Uterus (tissue), 4 donors: Measurements from ENCODE around the gene KDM8. TPM values are rescaled to one million over a fixed set of nuclear protein-coding genes. Genes with fewer than 3 reads are reported as not detected.
"Not testable (repeated sequence)": the region's sequence is repeated elsewhere in the genome, so short reads cannot be mapped to it uniquely, and the experiment has no call there.

ENCODE experiments used
- DNase-seq, 2 donors: peaks; one replicate each; pipeline ENCODE4 v3.0.0-alpha.2; 2019 to 2020
- H3K27ac ChIP-seq, 2 donors: fragments of 200-600 bp; sonication (generic); 1 replicate in 1 of 2; 2 replicates in 1 of 2; pipeline ENCODE4 v1.5.1; 2016 to 2018
- H3K27me3 ChIP-seq, 2 donors: fragments of 200-600 bp; sonication (generic); one replicate each; pipeline ENCODE4 v1.5.1; 2018 to 2019; ENCODE audit warnings: control low read depth in 1 of 2
- H3K36me3 ChIP-seq, 2 donors: fragments of 200-600 bp; sonication (generic); one replicate each; pipeline ENCODE4 v1.5.1; 2019; ENCODE audit warnings: control low read depth in 1 of 2
- H3K4me1 ChIP-seq, 2 donors: fragments of 200-600 bp; sonication (generic); one replicate each; pipeline ENCODE4 v1.5.1; 2018 to 2019; ENCODE audit warnings: control low read depth in 1 of 2
- H3K4me3 ChIP-seq, 2 donors: fragments of 200-600 bp; sonication (generic); 1 replicate in 1 of 2; 2 replicates in 1 of 2; pipeline ENCODE4 v1.5.1; 2018 to 2019; ENCODE audit warnings: mild to moderate bottlenecking in 1 of 2
- H3K9me3 ChIP-seq, 2 donors: fragments of 200-600 bp; sonication (generic); one replicate each; pipeline ENCODE4 v1.5.1; 2019; ENCODE audit warnings: control low read depth in 1 of 2
- CTCF ChIP-seq, 4 experiments: fragments of 200-600 bp in 2 of 4; fragments of 450-650 bp in 2 of 4; sonication (generic) in 2 of 4; IDR thresholded peaks; one replicate each; pipeline ENCODE4 v1.5.1; 2016 to 2019; ENCODE audit warnings: antibody characterized with exemption in 4 of 4, mild to moderate bottlenecking in 2 of 4, moderate library complexity in 1 of 4
- POLR2A ChIP-seq, 2 donors: fragments of 450-650 bp; IDR thresholded peaks; one replicate each; pipeline ENCODE4 v1.6.1; 2016; ENCODE audit warnings: antibody characterized with exemption in 2 of 2, mild to moderate bottlenecking in 1 of 2, moderate library complexity in 1 of 2
- intact Hi-C: fragments of 100-400 bp; cut with DNase I; formaldehyde crosslinking; loops from one replicate; pipeline ENCODE4 v1.15.1; 2023; ENCODE audit warnings: low total_unique reads
- total RNA-seq, 4 donors: library from RNA; depleted of rRNA in 3 of 4; stranded (reverse); fragments of >200 nt in 3 of 4; gene quantifications; one replicate each; pipeline versions ENCODE4 v1.1.0 to v1.2.4, GENCODE V29; 2014 to 2023
- donor health status: DM: yes; HTN: yes; CAD: no.

KDM8 gene
- total RNA-seq, 4 donors from 2014 or later: 4.1 to 31.0 (median 11.5) TPM; not detected in 1

- DNase-seq: peak; percentile 94 to 95
- no peak for TF ChIP-seq CTCF (IDR thresholded peaks at IDR 0.05)
- TF ChIP-seq POLR2A (IDR thresholded peaks at IDR 0.05): no peak
- no peaks in the 10 kb centered on the region for H3K4me1 ChIP-seq
- no peaks in the 10 kb centered on the region for H3K9me3 ChIP-seq
- peak overlapping the region; percentile 94 to 99 for H3K27ac ChIP-seq
- intact Hi-C loops: no loop called here
- H3K4me3 ChIP-seq: peak overlapping the region; percentile 69 to 78
- no peaks in the 10 kb centered on the region for H3K27me3 ChIP-seq
- H3K36me3 ChIP-seq: no peaks in the 10 kb centered on the region
Measured at GRCh38 chr16:27202923-27203506, 311 bp upstream of the KDM8 start.

- Histone ChIP-seq H3K27ac (peak overlapping the region; percentile 94 to 99), H3K4me3 (peak overlapping the region; percentile 66 to 78), H3K9me3 (no peaks in the 10 kb centered on the region), H3K36me3 (no peaks in the 10 kb centered on the region), H3K27me3 (no peaks in the 10 kb centered on the region), H3K4me1 (no peaks in the 10 kb centered on the region)
- no peak for TF ChIP-seq POLR2A (IDR thresholded peaks at IDR 0.05)
- TF ChIP-seq CTCF (IDR thresholded peaks at IDR 0.05): no peak
- intact Hi-C loops: no loop called here
- no peak for DNase-seq
Measured at GRCh38 chr16:27204312-27204915, 1.1 kb downstream of the KDM8 start.

- DNase-seq: no peak
- intact Hi-C loops: no loop called here
- no peaks in the 10 kb centered on the region for H3K4me1 ChIP-seq
- no peaks in the 10 kb centered on the region for H3K27me3 ChIP-seq
- no peaks in the 10 kb centered on the region for H3K36me3 ChIP-seq
- TF ChIP-seq POLR2A (IDR thresholded peaks at IDR 0.05): no peak
- TF ChIP-seq CTCF (IDR thresholded peaks at IDR 0.05): no peak
- no peaks in the 10 kb centered on the region for H3K9me3 ChIP-seq
- H3K27ac ChIP-seq: no peak overlapping the region
- H3K4me3 ChIP-seq: no peak overlapping the region
Measured at GRCh38 chr16:27205423-27206065, 2.2 kb downstream of the KDM8 start.

GRCh38 chr16:27207121-27207520 is 3.8 kb downstream of the KDM8 start:
- intact Hi-C loops, H3K4me3 ChIP-seq, DNase-seq, H3K9me3 ChIP-seq, H3K36me3 ChIP-seq, H3K27ac ChIP-seq, H3K27me3 ChIP-seq, H3K4me1 ChIP-seq: not testable (repeated sequence)

- DNase-seq: no peak
- intact Hi-C loops: no loop called here
- Histone ChIP-seq H3K4me1 (no peaks in the 10 kb centered on the region), H3K27me3 (no peaks in the 10 kb centered on the region), H3K36me3 (no peaks in the 10 kb centered on the region), H3K4me3 (no peak overlapping the region), H3K9me3 (no peaks in the 10 kb centered on the region), H3K27ac (no peak overlapping the region)
- TF ChIP-seq POLR2A (IDR thresholded peaks at IDR 0.05) (no peak), CTCF (IDR thresholded peaks at IDR 0.05) (no peak)
Measured at GRCh38 chr16:27208081-27208680, 4.9 kb downstream of the KDM8 start.
